OCI-M2 (cell line): ENCODE data around the gene DOHH.

ENCODE experiments used
- DNase-seq: peaks from one replicate; lab custom pipeline; 2025; ENCODE audit not compliant: unreplicated experiment; lab: John Stamatoyannopoulos, UW

DOHH gene

DNA sequence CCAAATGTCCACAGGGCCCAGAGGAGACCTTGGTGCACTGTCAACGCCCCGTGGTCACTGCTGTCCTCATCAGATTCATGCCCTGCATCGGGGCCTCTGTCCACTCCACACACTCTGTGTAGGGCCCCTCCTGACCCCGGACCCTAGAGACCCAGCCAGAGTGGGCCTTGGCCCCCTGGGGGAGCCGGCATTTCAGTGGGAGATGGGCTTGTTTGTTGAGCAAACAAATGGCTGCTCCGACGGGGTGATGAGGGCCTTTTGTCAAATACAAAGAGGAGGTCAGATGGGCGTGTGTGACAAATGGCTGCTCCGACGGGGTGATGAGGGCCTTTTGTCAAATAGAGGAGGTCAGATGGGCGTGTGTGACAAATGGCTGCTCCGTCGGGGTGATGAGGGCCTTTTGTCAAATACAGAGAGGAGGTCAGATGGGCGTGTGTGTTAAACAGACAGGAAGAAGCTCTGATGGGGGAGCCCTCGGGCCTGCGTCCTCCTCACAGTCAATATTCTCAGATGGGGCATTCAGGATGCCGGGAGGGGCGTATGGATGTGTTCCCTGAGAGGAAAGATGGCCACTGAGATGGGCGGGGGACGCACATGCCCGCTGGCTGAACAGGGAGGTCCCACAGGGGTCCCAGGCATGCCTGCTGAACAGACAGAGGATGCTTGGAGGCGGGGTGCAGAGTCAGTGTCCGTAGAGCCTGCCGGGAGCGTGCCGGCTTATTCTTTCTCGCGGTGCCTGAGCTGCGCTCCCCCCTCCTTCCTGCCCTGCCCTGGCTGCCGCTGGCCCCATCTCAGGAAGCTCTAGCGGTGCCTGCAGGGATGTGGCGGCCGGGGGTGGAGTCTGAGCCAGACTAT is 56.4 kb downstream of the DOHH start:
- DNase-seq, result no peak

DNA sequence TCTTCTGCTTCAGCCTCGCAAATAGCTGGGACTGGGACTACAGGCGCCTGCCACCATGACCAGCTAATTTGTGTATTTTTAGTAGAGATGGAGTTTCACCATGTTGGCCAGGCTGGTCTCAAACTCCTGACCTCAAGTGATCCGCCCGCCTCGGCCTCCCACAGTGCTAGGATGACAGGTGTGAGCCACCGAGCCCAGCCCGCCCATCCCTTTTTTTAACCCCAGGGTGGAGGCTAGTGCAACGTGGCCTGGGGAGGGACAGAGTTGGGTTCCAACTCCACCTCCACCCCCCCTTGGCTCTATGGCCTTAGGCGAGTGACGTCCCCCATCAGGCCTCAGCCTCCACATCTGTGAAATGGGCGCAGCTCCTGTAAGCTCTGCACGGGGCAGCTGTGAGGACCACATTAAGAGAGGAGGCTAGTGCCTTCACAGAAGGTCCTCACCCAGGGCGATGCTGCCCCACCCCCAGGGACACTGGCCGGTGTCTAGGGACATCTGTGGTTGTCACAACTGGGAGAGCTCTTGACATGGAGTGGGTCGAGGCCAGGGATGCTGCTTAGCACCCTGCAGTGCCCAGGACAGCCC is 57.9 kb downstream of the DOHH start:
- DNase-seq, result no peak

DNA sequence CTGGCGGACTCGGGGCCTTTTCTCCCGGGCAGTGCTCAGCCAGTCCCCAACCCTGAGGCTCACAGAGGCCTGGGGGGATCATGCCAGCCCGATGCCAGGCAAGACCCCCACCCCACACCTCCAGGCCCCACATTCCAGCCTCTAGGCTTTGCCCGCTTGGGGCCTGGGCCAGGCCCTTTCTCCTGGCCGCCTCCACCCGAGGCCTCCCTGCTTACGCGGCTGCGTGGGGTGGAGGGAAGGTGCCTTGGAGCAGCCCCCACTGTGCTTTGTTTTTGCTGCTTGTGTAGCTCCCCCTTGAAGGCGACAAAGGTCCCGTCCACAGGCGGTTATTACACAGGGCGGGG is 58.5 kb downstream of the DOHH start:
- DNase-seq, result no peak

DNA sequence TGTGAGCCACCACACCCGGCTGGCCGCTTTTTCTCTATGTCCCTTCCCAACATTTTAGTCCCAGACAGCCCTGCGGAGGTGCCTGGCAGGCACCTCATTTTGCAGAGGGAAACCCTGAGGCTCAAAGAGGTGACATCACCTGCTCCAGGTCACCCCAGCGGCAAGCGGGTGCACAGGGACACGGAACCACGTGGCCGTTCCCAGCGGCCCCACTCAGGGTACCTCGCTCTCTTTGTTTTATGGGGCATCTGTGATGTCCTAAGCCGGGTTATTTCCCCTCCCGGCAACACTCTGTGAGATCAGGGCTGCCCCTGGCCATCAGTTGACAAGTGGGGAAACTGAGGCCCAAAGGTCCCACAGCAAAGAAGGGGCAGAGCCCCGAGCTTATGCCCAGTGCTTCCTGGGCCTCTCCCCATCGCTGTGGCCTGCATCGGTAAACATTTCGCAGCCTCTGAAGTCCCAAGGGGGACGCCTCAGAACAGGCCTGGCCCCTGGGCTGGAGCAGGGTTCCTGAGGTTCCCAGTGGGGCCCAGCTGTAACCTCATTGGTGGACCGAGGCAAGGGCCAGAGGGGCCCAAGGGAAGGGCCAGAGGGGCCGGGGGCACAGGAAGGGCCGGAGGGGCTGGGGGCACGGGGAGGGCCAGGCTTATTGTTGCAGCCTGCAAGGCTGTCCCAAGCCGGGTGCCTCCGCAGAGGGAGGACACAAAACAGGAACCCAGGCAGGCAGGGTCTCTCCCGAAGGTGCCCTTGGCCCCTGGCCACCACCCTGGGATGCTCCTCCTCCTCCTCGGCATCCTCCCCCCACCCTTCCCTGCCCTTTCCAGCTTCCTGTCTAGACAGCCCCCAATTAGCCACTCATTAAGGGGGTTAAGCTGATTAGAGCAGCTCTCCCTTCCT is 59.1 kb downstream of the DOHH start:
- no peak for DNase-seq
